Cardiac muscle cell (in vitro differentiated cells and primary cell): ENCODE results near the gene RAB28. TPM values are rescaled to one million over a fixed set of nuclear protein-coding genes. Genes with fewer than 3 reads are reported as not detected.

Source experiments
- DNase-seq, 2 donors: peaks; one replicate each; pipeline versions ENCODE4 v3.0.0 to v3.0.0-alpha.2; 2010 to 2017; ENCODE audit warnings: low read depth in 1 of 2, low spot score in 1 of 2
- H3K27ac ChIP-seq: fragments of 200-600 bp; sonication (generic); 2 replicates; pipeline ENCODE4 v1.5.1; 2016
- H3K27me3 ChIP-seq: fragments of 200-600 bp; sonication (generic); 2 replicates; pipeline ENCODE4 v1.6.0; 2016; ENCODE audit warnings: control low read depth
- H3K36me3 ChIP-seq: fragments of 200-600 bp; sonication (generic); 2 replicates; pipeline ENCODE4 v1.5.1; 2016; ENCODE audit warnings: control low read depth
- H3K4me1 ChIP-seq: fragments of 200-600 bp; sonication (generic); 2 replicates; pipeline ENCODE4 v1.8.1; 2017; ENCODE audit warnings: low read depth, mild to moderate bottlenecking, mixed run types
- H3K4me3 ChIP-seq: fragments of 200-600 bp; sonication (generic); 2 replicates; pipeline ENCODE4 v1.5.1; 2016; ENCODE audit warnings: mild to moderate bottlenecking
- H3K9me3 ChIP-seq: fragments of 200-600 bp; sonication (generic); 2 replicates; pipeline ENCODE4 v1.5.1; 2017; ENCODE audit warnings: low read depth, mild to moderate bottlenecking, control low read depth
- CTCF ChIP-seq: IDR thresholded peaks from 2 replicates; pipeline ENCODE4 v1.5.1; 2012; ENCODE audit warnings: low read depth, mild to moderate bottlenecking, low read length
- polyA plus RNA-seq: library from polyadenylated mRNA; unstranded; fragments of >200 nt; fragmentation: Nextera tagmentation; extraction: Ambion mirVana; gene quantifications from 2 replicates; pipeline ENCODE4 v1.2.1, GENCODE V29; 2016
- total RNA-seq: library from RNA; depleted of rRNA; stranded (reverse); fragments of >200 nt; gene quantifications from 2 replicates; pipeline ENCODE4 v1.2.3, GENCODE V29; 2016

The RAB28 gene
- total and polyA plus RNA-seq, 2 experiments from 2014 or later: 20.3 to 33.0 TPM

- Histone ChIP-seq H3K27ac (no peak overlapping the region), H3K27me3 (no peaks in the 10 kb centered on the region), H3K9me3 (no peaks in the 10 kb centered on the region), H3K4me3 (no peak overlapping the region), H3K36me3 (no peaks in the 10 kb centered on the region), H3K4me1 (peaks cover 5% of the 10 kb centered on the region)
- peak in 1 of 2 donors; percentile 86 for DNase-seq
- no peak for TF ChIP-seq CTCF
Observed at GRCh38 chr4:13355111-13355880, 128.8 kb downstream of the RAB28 start.

- peak in 1 of 2 donors; percentile 78 for DNase-seq
- H3K36me3 ChIP-seq: no peaks in the 10 kb centered on the region
- no peaks in the 10 kb centered on the region for H3K4me1 ChIP-seq
- H3K27me3 ChIP-seq: no peaks in the 10 kb centered on the region
- H3K27ac ChIP-seq: no peak overlapping the region
- TF ChIP-seq CTCF: no peak
- H3K9me3 ChIP-seq: no peaks in the 10 kb centered on the region
- H3K4me3 ChIP-seq: no peak overlapping the region
Observed at GRCh38 chr4:13349096-13349495, 135.0 kb downstream of the RAB28 start.

DNA sequence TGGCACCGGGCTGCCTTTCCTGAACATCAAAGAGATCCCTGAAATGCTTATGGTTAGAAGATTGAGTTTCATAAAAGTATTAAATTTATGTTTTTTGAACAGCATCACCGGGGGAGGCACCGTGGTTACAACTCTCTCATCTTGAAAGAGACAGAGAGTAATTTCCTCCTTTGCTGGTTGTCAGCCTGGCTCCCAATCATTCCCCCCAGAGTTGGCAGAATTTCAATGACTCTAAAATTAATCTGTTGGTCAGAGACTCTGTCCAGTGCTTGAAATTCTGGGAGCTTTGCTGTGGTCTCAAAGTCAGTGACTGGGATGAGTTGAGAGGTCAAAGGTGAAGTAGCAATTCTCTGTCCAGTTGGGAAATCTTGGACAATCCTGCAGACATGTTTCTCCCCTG lies 135.9 kb downstream of the RAB28 start:
- no peaks in the 10 kb centered on the region for H3K4me1 ChIP-seq
- TF ChIP-seq CTCF: no peak
- no peaks in the 10 kb centered on the region for H3K9me3 ChIP-seq
- no peaks in the 10 kb centered on the region for H3K27me3 ChIP-seq
- peak in 1 of 2 donors; percentile 18 for DNase-seq
- no peak overlapping the region for H3K27ac ChIP-seq
- H3K4me3 ChIP-seq: no peak overlapping the region
- H3K36me3 ChIP-seq: no peaks in the 10 kb centered on the region

- no peaks in the 10 kb centered on the region for H3K36me3 ChIP-seq
- H3K4me3 ChIP-seq: no peak overlapping the region
- no peaks in the 10 kb centered on the region for H3K4me1 ChIP-seq
- no peak for TF ChIP-seq CTCF
- no peaks in the 10 kb centered on the region for H3K27me3 ChIP-seq
- DNase-seq: no peak
- H3K27ac ChIP-seq: no peak overlapping the region
- H3K9me3 ChIP-seq: no peaks in the 10 kb centered on the region
Observed at GRCh38 chr4:13347517-13348125, 136.5 kb downstream of the RAB28 start.

DNA sequence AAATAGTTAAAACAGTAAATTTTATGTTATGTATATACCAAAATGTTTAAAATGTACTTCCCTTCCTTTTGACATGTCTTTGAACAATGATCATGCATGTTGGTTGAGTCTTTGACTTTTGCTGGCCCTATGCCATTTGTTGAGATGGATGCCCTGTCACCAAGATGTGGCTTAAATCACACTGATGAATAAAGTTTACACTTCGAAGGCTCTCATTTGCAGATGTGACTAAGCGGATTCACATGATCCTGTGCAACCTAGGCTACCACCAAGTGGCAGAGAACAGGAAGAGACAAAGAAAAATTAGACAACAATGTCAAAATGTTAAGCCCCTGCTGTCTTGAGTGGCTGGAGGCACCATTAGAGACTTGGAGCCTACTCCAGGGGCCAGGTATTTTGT lies 139.9 kb downstream of the RAB28 start:
- no peak for TF ChIP-seq CTCF
- H3K4me3 ChIP-seq: no peak overlapping the region
- no peak for DNase-seq

More for the DNA sequence above, 139.9 kb downstream of the RAB28 start:
- Histone ChIP-seq H3K27ac (no peak overlapping the region), H3K36me3 (no peaks in the 10 kb centered on the region), H3K4me1 (no peaks in the 10 kb centered on the region), H3K27me3 (no peaks in the 10 kb centered on the region), H3K9me3 (no peaks in the 10 kb centered on the region)
